Pulmonary artery endothelial cell (primary cell): ENCODE measurements around the gene CLEC17A. TPM values are rescaled to one million over a fixed set of nuclear protein-coding genes. Genes with fewer than 3 reads are reported as not detected.

Source experiments
- DNase-seq: peaks from one replicate; pipeline ENCODE4 v3.0.0-alpha.2; 2011; ENCODE audit warnings: low read depth, low spot score
- total RNA-seq: library from RNA; depleted of rRNA; stranded (reverse); fragments of >200 nt; gene quantifications from 2 replicates; pipeline ENCODE4 v1.2.3, GENCODE V29; 2014

CLEC17A gene
- total RNA-seq, 1 donor from 2014 or later: not detected

- no peak for DNase-seq
Observed at GRCh38 chr19:14649020-14649419, 66.1 kb downstream of the CLEC17A start.

- DNase-seq: no peak
Observed at GRCh38 chr19:14650161-14650560, 67.3 kb downstream of the CLEC17A start.

- no peak for DNase-seq
Observed at GRCh38 chr19:14654786-14655560, 72.1 kb downstream of the CLEC17A start.

- DNase-seq: no peak
Observed at GRCh38 chr19:14655726-14656125, 72.8 kb downstream of the CLEC17A start.

GRCh38 chr19:14659874-14660489 lies 77.1 kb downstream of the CLEC17A start:
- no peak for DNase-seq

GRCh38 chr19:14661372-14661924 lies 78.6 kb downstream of the CLEC17A start:
- DNase-seq: no peak

Other genes starting within 250 kb of the CLEC17A start
- 3.1 and 4.2 TPM in 2 replicates for gene ADGRE5, start 201.6 kb upstream of the CLEC17A start, total RNA-seq
- 92.5 and 156 TPM in 2 replicates for gene DDX39A, start 163.7 kb upstream of the CLEC17A start, total RNA-seq
- gene PKN1, start 149.8 kb upstream of the CLEC17A start, total RNA-seq: 248 and 291 TPM in 2 replicates
- 0.71 and 0.73 TPM in 2 replicates for gene PTGER1, start 107.7 kb upstream of the CLEC17A start, total RNA-seq
- gene GIPC1, start 87.0 kb upstream of the CLEC17A start, total RNA-seq: 133 and 138 TPM in 2 replicates
- 31.5 and 107 TPM in 2 replicates for gene DNAJB1, start 64.7 kb upstream of the CLEC17A start, total RNA-seq
- gene TECR, start 53.5 kb upstream of the CLEC17A start, total RNA-seq: 27.3 and 28.7 TPM in 2 replicates
- gene NDUFB7, start 11.0 kb upstream of the CLEC17A start, total RNA-seq: 225 and 263 TPM in 2 replicates
- gene ADGRE3, start 91.8 kb downstream of the CLEC17A start, total RNA-seq: not detected in 2 replicates
- gene ZNF333, start 107.0 kb downstream of the CLEC17A start, total RNA-seq: 12.3 and 17.8 TPM in 2 replicates
- gene ADGRE2, start 195.5 kb downstream of the CLEC17A start, total RNA-seq: not detected in 2 replicates